Mucosa of descending colon (tissue), 3 donors: Measurements from ENCODE around the gene UVRAG. TPM values are rescaled to one million over a fixed set of nuclear protein-coding genes. Genes with fewer than 3 reads are reported as not detected.

ENCODE experiments used
- ATAC-seq: fragments of 200-7000 bp; cut with Tn5 transposase; one replicate; pipeline ENCODE4 v1.9.1; 2020; ENCODE audit warnings: mild to moderate bottlenecking, moderate library complexity
- DNase-seq, 3 donors: peaks; one replicate each; pipeline ENCODE4 v3.0.0-alpha.2; 2020
- H3K36me3 ChIP-seq: fragments of 200-600 bp; one replicate; pipeline ENCODE4 v1.8.0; 2021; ENCODE audit warnings: low read depth, mild to moderate bottlenecking
- H3K4me1 ChIP-seq: fragments of 200-600 bp; one replicate; pipeline ENCODE4 v1.8.0; 2021; ENCODE audit warnings: low read depth, mild to moderate bottlenecking
- H3K4me3 ChIP-seq: fragments of 200-600 bp; one replicate; pipeline ENCODE4 v1.8.0; 2021; ENCODE audit warnings: mild to moderate bottlenecking
- H3K9me3 ChIP-seq: fragments of 200-600 bp; one replicate; pipeline ENCODE4 v1.8.0; 2021; ENCODE audit warnings: mild to moderate bottlenecking
- intact Hi-C, 2 donors: fragments of 100-400 bp; cut with DNase I in 1 of 2; cut with micrococcal nuclease in 1 of 2; formaldehyde crosslinking; loops; one replicate each; pipeline versions ENCODE4 v1.11.0 to v1.11.1; 2022; cut with DNase I, micrococcal nuclease
- total RNA-seq, 3 donors: library from RNA; stranded (reverse); fragmentation: NEBNext Ultra II Directional in 2 of 3; extraction: Animal tissue kit (Norgen Biotek cat#: 25700) in 2 of 3; gene quantifications; one replicate each; pipeline versions ENCODE4 v1.2.1 to v1.2.4, GENCODE V29; 2021 to 2023
- TF ChIP-seq, protein P1 (sequence below): fragments of 200-600 bp; IDR thresholded peaks from one replicate; pipeline ENCODE4 v1.8.0; 2022; ENCODE audit warnings: antibody characterized with exemption, mild to moderate bottlenecking
- donor health status: DM: no; HTN: no; CAD: no; lungs with moderate emphysema.
- donor health status: DM: no; HTN: no; CAD: no.
- donor health status: DM: no; HTN: yes; CAD: no.

The UVRAG gene
- total RNA-seq, 3 donors from 2014 or later: 14.9 to 37.1 (median 16.9) TPM

DNA sequence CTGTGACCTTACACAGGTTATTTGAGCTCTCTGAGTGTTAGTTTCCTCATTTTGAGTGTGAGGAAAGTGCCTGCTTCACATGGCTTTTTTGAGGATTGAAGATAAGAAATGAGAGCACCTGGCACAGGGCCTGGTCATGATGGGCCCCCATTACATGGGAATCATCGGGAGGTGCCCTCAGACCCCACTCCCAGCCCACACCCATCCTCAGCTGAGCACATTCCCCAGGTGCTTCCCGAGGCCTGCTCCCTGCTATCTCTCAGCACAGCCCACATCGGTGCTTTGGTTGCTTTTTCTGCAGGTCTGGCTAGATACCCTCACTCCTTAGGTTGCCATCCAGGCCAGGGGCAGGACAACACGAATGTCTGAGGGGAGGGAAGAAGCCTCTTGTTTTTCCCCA lies 29.8 kb upstream of the UVRAG start:
- DNase-seq: no peak
- ATAC-seq: no peak
- H3K4me1 ChIP-seq: peaks cover 7% of the 10 kb centered on the region
- H3K4me3 ChIP-seq: no peak overlapping the region
- intact Hi-C loops: no loop called here
- H3K9me3 ChIP-seq: no peaks in the 10 kb centered on the region
- TF ChIP-seq, protein P1, sequence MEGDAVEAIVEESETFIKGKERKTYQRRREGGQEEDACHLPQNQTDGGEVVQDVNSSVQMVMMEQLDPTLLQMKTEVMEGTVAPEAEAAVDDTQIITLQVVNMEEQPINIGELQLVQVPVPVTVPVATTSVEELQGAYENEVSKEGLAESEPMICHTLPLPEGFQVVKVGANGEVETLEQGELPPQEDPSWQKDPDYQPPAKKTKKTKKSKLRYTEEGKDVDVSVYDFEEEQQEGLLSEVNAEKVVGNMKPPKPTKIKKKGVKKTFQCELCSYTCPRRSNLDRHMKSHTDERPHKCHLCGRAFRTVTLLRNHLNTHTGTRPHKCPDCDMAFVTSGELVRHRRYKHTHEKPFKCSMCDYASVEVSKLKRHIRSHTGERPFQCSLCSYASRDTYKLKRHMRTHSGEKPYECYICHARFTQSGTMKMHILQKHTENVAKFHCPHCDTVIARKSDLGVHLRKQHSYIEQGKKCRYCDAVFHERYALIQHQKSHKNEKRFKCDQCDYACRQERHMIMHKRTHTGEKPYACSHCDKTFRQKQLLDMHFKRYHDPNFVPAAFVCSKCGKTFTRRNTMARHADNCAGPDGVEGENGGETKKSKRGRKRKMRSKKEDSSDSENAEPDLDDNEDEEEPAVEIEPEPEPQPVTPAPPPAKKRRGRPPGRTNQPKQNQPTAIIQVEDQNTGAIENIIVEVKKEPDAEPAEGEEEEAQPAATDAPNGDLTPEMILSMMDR: no peak
- no peaks in the 10 kb centered on the region for H3K36me3 ChIP-seq

DNA sequence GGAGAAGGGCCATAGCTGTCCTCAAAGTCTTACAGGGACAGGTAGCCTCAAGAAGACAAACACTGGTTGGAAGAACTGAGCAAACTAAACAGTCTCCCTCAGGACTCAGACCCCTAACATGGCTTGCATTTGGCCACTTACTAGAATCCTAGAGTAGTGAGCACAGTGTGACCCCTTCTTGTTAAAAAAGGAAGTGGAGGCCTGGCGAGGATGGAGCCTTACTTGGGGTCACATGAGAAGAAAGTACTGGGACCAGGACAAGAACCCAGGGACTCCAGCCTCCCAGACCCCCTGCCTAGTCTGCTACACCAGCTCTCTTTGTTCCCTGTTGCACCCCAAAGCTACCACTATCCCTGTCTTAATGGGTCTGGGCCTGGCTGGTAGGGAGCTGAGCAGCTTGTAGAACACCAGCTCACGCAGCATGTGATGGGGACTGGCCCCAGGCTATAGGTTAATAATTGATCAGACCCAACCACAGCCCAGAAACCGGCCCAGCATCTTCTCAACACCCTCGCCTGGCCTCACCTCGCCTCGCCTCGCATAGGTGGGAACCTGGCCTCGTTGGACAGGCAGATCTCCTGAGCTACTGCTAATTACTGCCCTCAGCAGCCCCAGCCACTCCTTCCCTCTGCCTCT lies 28.8 kb upstream of the UVRAG start:
- intact Hi-C loops: no loop called here
- no peak overlapping the region for H3K4me3 ChIP-seq
- peak; percentile 96 for ATAC-seq
- no peaks in the 10 kb centered on the region for H3K9me3 ChIP-seq
- peaks cover 7% of the 10 kb centered on the region for H3K4me1 ChIP-seq
- H3K36me3 ChIP-seq: no peaks in the 10 kb centered on the region
- DNase-seq: peak; percentile 67 to 82 (median 78)
- TF ChIP-seq, protein P1: no peak

DNA sequence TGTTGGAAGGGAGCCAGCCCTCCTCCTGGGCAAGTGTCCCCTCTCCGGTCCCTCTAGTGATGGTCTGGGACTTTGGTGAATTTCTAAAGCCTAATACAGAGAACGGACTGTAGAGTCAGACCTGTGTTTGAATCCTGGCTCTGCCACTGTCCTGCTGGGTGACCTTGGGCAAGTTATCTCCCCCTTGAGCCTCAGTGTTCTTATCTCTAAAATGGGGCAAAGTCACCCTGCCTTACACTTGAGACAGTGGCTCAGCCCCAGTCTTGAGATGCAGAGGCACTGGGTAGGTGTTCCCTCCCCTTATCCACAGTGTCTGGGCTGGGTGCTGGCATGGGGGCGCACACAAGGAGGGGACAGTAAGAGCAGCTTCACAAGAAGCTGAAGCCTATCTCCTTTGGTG lies 25.5 kb upstream of the UVRAG start:
- Histone ChIP-seq H3K36me3 (no peaks in the 10 kb centered on the region), H3K9me3 (no peaks in the 10 kb centered on the region), H3K4me1 (peaks cover 7% of the 10 kb centered on the region), H3K4me3 (no peak overlapping the region)
- TF ChIP-seq, protein P1: no peak
- DNase-seq: no peak
- intact Hi-C loops: no loop called here
- no peak for ATAC-seq

DNA sequence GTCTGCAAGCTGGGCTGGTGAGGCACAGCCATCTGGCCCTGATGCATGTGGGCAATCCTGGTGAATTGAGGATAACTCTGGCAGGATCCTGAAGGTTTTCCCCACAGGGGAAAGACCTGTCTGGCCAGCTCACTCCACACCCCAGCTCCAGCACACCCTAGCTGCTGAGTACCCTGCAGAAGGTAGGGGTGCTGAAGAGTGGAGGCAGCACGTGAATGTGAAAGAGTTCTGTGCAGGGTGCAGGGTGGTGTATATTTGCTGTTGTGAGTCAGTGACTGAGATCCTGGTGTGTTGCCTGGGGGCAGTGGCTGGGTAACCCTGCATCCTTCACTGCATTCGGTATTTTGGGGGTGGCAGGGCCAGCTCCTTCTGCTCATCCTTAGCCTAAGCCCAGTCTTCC lies 24.0 kb upstream of the UVRAG start:
- Histone ChIP-seq H3K4me3 (no peak overlapping the region), H3K4me1 (peaks cover 6% of the 10 kb centered on the region), H3K36me3 (no peaks in the 10 kb centered on the region), H3K9me3 (no peaks in the 10 kb centered on the region)
- DNase-seq (no peak), ATAC-seq (no peak)
- TF ChIP-seq, protein P1: no peak
- intact Hi-C loops: no loop called here

DNA sequence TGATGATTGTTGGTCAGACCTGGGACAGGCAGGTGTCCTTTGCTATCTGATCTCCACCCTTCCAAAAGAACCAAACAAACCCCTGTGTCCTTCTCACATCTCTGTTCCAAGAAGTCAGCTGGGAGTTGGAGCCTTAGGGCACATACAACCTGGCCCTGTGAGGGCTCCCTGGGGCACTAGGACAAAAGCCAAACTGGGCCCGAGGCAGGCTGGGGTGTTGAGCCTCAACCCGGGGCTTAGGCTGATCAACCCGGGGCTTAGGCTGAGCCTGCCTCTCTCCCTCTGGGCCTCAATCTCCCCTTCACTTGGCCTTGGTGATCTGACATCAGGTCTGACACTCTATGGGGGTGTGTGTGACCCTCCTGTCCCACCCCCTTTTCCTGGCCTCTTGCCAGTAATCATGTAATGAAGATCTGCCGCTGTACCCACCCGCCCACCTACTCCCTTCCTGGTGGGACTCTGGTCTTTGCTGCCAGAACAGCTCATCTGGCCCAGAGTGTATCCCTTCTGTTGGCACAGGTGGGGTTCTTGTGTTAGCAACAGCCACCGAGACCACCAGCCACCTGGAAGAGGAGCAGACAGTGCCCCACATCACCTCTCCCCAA lies 22.8 kb upstream of the UVRAG start:
- Histone ChIP-seq H3K36me3 (no peaks in the 10 kb centered on the region), H3K9me3 (no peaks in the 10 kb centered on the region), H3K4me1 (no peaks in the 10 kb centered on the region), H3K4me3 (no peak overlapping the region)
- ATAC-seq (no peak), DNase-seq (no peak)
- TF ChIP-seq, protein P1: no peak
- intact Hi-C loops: no loop called here
